ENCODE data around the gene A3GALT2.

DNA sequence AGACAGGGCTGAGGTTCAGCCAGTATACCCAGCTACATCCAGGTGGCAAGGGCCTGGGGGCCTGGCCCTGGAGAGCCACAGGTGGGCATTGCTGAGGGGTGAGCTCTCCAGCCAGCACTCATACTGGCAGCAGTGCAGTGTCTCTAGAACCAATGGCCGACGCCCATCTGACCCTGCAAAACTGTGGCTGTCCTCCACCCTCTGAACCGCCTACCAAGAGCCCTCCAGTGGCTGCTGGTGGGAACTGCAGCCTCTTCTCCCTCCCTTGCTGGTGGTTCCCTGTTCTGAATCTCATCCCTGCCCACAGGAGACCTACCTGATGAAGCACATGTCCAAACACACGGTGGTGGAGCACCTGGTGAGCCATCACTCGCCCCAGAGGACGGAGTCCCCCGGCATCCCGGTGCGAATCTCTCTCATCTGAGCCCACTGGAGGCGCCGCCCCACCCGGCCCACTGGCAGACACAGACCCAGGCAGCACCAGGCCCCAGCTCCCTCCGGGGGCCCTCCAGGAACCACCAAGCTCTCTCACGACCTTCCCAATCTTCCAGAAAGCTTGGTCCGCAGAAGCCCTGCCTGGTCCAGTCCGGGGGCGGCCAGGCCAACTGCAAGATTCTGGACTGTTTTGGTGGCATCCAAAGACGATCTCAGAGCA is 22.1 kb downstream of the A3GALT2 start:
- TF ChIP-seq, protein P1, sequence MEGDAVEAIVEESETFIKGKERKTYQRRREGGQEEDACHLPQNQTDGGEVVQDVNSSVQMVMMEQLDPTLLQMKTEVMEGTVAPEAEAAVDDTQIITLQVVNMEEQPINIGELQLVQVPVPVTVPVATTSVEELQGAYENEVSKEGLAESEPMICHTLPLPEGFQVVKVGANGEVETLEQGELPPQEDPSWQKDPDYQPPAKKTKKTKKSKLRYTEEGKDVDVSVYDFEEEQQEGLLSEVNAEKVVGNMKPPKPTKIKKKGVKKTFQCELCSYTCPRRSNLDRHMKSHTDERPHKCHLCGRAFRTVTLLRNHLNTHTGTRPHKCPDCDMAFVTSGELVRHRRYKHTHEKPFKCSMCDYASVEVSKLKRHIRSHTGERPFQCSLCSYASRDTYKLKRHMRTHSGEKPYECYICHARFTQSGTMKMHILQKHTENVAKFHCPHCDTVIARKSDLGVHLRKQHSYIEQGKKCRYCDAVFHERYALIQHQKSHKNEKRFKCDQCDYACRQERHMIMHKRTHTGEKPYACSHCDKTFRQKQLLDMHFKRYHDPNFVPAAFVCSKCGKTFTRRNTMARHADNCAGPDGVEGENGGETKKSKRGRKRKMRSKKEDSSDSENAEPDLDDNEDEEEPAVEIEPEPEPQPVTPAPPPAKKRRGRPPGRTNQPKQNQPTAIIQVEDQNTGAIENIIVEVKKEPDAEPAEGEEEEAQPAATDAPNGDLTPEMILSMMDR (IDR thresholded peaks at IDR 0.05; ENCODE audit: poor library complexity, severe bottlenecking), result peak; percentile 61
- TF ChIP-seq RAD21 (conservative IDR thresholded peaks at IDR 0.05), result no peak
